GM18498 (cell line): ENCODE data around the gene PRPSAP1.
A peak's percentile ranks its signal among the peaks of the same experiment; 100 is the strongest.

ENCODE experiments used
- ATAC-seq: cut with Tn5 transposase; IDR thresholded peaks from one replicate; pipeline ENCODE4 v1.9.1; 2021; ENCODE audit warnings: mild to moderate bottlenecking, moderate library complexity; ENCODE audit not compliant: unreplicated experiment

PRPSAP1 gene

GRCh38 chr17:76383546-76384221 is 30.0 kb upstream of the PRPSAP1 start:
- peak; percentile 18 for ATAC-seq

- peak; percentile 34 for ATAC-seq
Observed at GRCh38 chr17:76382803-76383545, 29.3 kb upstream of the PRPSAP1 start.

GRCh38 chr17:76382351-76382802 is 28.7 kb upstream of the PRPSAP1 start:
- ATAC-seq = no peak

GRCh38 chr17:76381633-76382350 is 28.1 kb upstream of the PRPSAP1 start:
- ATAC-seq = no peak

GRCh38 chr17:76379646-76380376 is 26.1 kb upstream of the PRPSAP1 start:
- no peak for ATAC-seq

GRCh38 chr17:76379275-76379641 is 25.5 kb upstream of the PRPSAP1 start:
- ATAC-seq = no peak

GRCh38 chr17:76378548-76379274 is 25.0 kb upstream of the PRPSAP1 start:
- ATAC-seq = no peak

GRCh38 chr17:76376318-76377133 is 22.8 kb upstream of the PRPSAP1 start:
- ATAC-seq = no peak

- ATAC-seq = no peak
Observed at GRCh38 chr17:76371656-76372628, 18.2 kb upstream of the PRPSAP1 start.

GRCh38 chr17:76370261-76370993 is 16.7 kb upstream of the PRPSAP1 start:
- no peak for ATAC-seq

- ATAC-seq = no peak
Observed at GRCh38 chr17:76369804-76370203, 16.1 kb upstream of the PRPSAP1 start.

- no peak for ATAC-seq
Observed at GRCh38 chr17:76369379-76369778, 15.7 kb upstream of the PRPSAP1 start.

- ATAC-seq = no peak
Observed at GRCh38 chr17:76368545-76368944, 14.8 kb upstream of the PRPSAP1 start.

GRCh38 chr17:76367642-76368041 is 13.9 kb upstream of the PRPSAP1 start:
- ATAC-seq = no peak

GRCh38 chr17:76366247-76366646 is 12.5 kb upstream of the PRPSAP1 start:
- ATAC-seq = no peak

GRCh38 chr17:76365256-76365903 is 11.7 kb upstream of the PRPSAP1 start:
- no peak for ATAC-seq

GRCh38 chr17:76363107-76363842 is 9.6 kb upstream of the PRPSAP1 start:
- ATAC-seq = no peak
